CD4-positive, alpha-beta T cell treated with Interleukin-10 for 1 hour (primary cell): ENCODE measurements around the gene CA7.
"Not testable (repeated sequence)": the region's sequence is repeated elsewhere in the genome, so short reads cannot be mapped to it uniquely, and the experiment has no call there.

Experiments used
- DNase-seq: peaks from one replicate; pipeline ENCODE4 v3.0.0-alpha.2; 2020

Gene CA7

GRCh38 chr16:66847533-66848067 lies 3.4 kb downstream of the CA7 start:
- DNase-seq: no peak

DNA sequence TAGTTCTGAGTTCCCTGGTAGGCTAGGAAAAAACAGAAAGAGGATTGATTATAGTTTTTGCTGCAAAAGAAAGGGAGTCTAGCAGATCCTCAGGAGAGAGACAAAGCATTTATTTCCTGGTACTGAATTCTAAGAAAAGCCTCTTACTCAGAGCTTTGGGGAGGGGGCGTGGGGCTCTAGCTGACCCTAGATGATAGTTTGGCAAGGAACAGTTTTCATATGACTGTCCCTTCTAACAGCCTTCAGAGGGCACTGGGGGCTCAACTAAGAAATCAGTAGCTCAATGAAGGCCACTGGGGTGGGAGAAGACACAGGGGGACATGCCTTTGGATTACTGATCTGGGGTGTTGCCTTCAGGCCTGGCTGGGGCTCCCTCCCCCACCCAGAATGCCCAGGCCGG lies 4.0 kb downstream of the CA7 start:
- no peak for DNase-seq

GRCh38 chr16:66849021-66849420 lies 4.8 kb downstream of the CA7 start:
- no peak for DNase-seq

DNA sequence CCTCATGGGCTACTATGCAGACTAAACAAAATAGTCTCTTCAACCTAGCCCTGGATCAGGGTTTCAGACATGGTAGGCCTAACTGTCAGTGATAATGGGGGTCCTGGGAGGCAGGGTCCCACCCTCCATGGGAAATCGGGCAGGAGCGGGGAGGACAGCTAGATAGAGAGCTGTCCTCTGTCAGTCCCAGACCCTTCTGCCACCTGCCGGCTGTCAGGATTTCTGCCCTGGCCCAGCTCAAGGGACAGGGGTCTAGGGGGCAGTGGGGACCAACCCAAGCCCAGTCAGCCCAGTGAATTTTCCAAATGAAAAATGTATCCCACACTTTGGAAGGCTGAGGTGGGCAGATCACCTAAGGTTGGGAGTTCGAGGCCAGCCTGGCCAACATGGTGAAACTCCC lies 5.3 kb downstream of the CA7 start:
- no peak for DNase-seq

- no peak for DNase-seq
These were observed 6.1 kb downstream of the CA7 start for GRCh38 chr16:66850115-66850815.

DNA sequence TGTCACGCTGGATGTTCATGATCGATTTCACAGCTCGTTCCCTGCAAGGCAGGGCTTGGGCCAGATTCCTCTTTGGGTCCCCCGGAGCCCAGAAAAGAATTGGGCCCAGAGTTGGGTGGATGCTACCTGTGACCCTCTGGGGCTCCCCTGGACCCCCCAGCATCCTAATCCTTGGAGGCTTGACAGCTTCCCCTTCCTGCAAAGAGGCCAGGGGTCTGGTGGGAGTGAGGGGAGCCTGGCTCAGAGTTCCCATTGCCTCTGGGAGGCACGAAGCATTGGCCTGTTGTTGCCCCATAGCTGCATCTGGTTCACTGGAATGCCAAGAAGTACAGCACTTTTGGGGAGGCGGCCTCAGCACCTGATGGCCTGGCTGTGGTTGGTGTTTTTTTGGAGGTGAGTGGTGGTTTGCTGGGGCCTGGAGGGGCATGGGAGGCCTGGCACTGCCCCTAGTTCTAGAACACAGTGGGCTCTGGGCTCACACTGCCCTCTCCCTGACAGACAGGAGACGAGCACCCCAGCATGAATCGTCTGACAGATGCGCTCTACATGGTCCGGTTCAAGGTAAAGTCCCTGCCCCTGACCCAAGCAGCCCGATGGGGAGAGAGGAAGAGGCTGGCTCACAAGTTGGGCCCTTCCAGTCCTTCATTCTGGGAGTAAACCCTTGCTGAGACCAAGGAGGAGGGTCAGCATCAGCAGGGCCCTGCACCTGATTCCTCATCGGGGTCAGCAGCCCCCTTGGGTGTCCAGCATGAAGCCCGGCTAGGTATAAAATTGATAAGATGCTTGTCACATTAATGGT lies 7.2 kb downstream of the CA7 start:
- DNase-seq: no peak

DNA sequence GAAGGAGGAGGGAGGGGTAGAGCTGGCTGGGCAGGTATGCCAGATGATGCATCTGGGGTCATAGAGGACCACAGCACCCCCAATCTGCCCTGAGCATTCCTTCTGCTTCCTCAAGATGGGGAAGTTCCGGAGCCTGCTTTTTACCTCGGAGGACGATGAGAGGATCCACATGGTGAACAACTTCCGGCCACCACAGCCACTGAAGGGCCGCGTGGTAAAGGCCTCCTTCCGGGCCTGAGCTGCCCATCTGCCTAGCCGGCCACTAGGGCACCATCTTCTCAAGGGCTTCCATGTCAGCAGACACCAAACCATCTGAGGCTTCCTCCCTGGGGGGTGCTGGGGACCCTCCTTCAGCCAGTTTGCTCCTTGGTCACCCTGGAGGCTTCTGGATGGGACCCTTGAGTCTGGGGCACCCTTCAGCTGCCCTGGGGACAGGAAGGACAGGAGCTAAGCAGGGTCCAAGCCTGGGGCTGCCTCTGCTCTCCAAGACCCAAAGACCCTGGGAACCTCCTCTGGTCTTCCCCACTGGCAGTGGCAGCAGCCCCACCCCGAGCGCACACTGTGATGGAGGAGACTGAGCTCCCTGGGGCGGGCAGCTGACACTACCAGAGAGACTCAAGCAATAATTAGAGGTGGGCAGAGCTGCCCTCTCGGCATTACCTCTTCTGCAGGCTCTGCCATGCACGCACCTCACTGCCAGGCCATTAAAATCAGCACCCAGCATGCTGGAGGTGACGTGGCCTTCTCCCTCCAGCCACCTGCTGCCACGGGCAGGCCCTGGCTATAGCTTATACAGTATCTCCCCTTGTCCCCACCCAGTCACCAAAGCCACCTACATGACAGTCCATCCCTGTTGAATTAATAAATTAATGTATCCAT lies 9.3 kb downstream of the CA7 start:
- DNase-seq: no peak

- no peak for DNase-seq
These were observed 12.0 kb downstream of the CA7 start for GRCh38 chr16:66856184-66856730.

DNA sequence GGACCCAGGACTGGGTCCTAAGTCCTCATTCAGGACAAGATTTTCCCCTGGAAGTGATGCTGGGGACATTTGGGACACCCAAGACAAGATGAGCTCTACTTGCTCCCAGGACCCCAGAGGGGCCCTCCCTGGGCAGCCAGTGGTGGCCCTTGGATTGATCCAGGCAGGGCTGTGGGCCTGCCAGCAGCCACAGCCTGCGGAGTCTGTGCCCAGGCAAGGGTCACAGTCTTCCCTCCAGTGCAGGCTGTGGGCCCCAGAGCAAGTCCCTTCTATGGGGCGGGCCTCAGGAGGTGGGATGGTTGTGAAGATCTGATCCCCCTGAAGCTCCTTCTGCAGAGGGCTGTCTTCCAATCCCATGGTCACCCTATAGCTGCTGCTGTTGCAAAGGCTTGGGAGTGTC lies 12.6 kb downstream of the CA7 start:
- no peak for DNase-seq

DNA sequence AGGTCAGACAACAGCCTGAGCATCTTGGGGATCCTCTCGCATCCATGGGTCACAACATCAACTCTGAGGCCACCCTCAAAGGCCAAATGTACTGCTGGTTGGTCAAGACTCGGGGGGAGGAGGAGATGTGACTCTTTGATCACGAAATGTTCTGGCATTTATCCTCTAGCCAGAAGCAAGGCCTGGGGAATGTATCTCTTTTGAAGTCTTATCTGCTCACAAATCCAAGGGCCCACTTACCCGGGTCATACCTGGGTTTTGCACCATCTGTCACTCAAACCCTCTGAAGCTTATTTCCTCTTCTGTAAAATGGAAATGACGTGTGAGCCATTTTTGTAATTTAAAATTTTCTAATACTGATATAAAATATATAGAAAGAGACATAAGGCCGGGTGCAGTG lies 13.2 kb downstream of the CA7 start:
- no peak for DNase-seq

DNA sequence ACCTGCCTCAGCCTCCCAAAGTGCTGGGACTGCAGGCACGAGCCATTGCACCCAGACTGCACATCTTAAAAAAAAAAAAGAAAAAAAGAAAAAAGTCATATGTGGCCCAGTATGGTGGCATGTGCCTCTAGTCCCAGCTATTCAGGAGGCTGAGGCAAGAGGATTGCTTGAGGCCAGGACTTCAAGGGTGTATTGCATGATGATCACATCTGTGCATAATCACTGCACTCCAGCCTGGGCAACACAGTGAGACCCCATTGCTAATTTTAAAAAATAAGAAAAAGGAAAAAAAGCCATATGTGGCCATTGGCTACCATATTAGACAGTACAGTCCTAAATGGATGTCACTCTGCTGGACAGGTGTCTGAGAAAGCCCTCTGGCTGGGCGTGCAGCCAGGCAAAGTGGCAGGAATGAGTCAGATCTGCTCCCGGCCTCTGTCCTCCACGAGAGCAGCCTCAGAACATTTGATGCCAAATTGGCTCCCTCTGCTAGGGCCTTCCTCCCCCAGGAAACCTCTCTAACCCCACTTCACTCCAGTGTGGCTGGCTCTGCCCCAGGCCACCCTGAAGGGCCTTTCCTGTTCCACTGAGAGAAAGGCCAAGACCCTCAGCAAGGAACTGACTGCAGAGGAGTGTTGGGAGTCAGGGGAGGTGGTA lies 14.7 kb downstream of the CA7 start:
- no peak for DNase-seq

DNA sequence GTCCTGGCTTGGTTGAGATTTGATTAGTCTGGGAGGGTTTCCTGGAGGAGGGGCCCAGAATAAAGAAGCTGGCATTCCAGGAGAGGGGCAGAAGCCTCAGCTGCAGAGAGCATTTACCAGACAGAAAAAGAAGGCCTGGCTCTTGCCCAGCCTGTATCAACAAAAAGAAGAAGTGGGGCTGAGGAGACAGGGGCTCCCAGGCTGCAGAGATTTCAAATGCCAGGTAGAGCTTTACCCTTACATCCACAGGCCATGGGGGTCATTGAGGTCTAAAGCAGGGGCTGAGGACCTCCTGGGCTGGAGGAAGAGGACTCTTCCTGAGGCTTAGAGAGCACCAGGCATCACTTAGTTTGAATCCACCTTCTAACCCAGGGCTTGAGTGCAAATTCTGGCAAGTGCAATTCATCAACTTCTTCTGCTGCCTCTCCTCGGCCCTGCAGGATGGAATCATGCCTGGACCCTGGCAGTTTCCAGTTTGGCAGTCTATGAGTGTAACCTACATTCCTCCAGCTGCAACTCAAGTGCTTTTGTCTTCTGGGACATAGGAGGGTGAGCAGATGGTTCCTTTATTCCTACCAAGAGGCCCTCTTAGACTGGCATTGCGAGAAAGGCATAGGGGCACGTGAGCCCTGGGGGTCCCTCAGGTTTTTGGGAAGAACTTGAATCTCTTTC lies 15.3 kb downstream of the CA7 start:
- no peak for DNase-seq

DNA sequence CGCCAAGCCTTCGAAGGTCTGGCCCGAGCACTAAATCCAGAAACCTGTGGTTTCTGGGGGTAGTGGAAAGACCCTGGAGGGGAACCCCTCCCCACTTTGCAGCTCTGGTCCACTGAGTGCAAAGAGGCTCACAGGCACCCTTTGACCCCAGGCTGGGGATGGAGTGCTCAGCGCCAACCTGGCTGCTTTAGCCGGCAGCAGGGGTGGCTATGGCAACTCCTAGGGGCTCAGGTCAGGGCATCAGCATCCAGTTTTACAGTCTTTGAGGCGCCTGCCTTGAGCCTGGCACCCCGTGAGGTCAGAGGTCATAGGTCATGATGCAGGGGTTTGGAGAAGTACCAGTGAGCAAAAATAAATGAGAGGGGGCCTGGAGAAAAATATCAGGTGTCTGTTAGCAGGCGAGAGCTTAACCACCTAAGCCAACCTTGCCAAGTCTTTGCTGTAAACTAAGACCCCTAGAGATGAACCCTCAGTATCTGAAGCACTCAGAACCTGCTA lies 17.9 kb downstream of the CA7 start:
- no peak for DNase-seq

DNA sequence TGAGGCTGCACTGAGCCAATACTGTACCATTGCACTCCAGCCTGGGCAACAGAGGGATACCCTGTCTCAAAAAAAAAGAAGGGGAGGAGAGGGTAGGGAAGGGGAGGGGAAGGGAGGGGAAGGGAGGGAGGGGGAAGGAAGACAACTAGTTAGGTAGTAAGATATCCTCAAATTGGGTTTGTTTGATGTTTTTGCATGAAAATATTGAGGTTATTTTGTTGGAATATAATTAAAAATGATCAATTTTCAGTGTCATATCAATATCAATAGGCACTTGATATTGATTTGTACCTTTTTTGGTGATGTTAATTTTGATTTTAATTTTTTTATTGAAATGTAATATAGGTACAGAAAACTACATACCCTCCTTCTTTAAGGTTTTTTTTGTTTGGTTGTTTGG lies 19.5 kb downstream of the CA7 start:
- DNase-seq: no peak

DNA sequence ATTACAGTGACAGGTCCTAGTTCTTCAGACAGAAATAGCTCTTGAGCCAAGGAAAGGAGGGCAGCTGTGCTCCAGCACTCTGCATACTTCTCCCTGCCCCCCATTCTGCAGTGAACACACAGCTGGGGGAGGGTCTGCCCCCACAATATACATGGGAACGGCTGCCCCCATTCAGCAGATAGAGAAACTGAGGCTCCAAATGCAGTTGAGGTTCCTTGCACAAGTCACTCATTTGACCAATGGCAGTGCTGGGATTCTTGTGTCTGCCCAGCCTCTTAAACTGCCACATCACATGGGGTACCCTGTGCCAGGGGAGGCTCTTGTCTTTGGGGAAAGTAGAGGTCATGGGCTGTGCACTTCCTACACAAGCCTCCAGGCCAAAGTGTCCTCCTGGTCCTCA lies 25.2 kb downstream of the CA7 start:
- no peak for DNase-seq

- DNase-seq: not testable (repeated sequence)
These were observed 27.1 kb downstream of the CA7 start for GRCh38 chr16:66871363-66871762.

GRCh38 chr16:66871840-66872239 lies 27.6 kb downstream of the CA7 start:
- no peak for DNase-seq

DNA sequence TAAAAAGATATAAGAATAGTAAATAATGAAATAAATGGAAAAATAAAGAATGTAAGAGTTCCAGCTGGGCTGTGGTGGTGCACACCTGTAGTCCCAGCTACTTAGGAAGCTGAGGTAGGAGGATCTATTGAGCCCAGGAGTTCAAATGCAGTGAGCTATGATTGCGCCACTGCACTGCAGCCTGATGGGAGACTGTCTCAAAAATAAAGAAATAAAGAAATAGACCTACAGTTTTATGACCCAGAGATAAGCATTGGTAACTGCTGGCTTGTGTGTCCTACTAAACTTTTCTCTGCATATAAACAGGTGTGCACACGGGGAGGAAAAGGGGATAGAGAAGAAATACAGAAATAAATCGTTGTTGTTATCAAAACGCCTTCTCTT lies 28.3 kb downstream of the CA7 start:
- no peak for DNase-seq

GRCh38 chr16:66872943-66873684 lies 28.9 kb downstream of the CA7 start:
- DNase-seq: peak; percentile 88

- DNase-seq: no peak
These were observed 29.5 kb downstream of the CA7 start for GRCh38 chr16:66873685-66874055.
